ENCODE measurements around the gene MSANTD1.

The MSANTD1 gene

GRCh38 chr4:3267576-3268394 is 18.8 kb downstream of the MSANTD1 start:
- no peak for DNase-seq

DNA sequence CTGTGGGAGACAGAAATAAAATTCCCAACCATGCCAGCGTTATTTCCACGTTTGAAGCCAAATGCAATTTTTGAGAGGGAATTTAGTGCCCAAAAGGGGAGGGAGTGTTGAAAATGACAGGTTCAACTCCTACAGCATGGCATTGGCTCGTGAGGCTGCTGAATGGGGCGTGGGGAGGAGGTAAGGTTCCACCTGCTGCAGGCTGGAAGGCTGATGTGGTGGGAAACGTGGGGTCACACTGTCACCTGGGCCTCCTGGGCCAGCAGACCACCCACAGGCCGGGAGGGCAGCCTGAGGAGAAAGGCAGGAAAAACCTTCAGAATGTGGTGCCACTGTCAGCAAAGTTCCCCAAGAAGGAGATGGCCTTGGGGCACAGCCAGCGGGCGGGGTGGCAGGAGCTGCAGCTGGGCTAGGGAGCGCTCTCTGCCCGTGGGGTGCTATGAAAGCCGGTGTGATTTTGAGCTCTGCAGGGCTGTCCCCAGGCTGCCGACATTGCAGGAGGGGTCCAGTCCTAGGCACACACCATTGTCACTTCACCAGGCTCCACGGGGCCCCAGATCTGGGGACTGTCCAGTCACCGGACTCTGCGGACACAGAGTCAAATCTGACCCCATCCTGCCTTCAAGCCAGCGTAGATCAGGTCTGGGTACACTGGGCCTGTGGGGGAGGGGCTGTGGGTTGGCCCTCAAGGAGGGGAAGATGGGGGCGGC is 19.6 kb downstream of the MSANTD1 start:
- no peak for DNase-seq

DNA sequence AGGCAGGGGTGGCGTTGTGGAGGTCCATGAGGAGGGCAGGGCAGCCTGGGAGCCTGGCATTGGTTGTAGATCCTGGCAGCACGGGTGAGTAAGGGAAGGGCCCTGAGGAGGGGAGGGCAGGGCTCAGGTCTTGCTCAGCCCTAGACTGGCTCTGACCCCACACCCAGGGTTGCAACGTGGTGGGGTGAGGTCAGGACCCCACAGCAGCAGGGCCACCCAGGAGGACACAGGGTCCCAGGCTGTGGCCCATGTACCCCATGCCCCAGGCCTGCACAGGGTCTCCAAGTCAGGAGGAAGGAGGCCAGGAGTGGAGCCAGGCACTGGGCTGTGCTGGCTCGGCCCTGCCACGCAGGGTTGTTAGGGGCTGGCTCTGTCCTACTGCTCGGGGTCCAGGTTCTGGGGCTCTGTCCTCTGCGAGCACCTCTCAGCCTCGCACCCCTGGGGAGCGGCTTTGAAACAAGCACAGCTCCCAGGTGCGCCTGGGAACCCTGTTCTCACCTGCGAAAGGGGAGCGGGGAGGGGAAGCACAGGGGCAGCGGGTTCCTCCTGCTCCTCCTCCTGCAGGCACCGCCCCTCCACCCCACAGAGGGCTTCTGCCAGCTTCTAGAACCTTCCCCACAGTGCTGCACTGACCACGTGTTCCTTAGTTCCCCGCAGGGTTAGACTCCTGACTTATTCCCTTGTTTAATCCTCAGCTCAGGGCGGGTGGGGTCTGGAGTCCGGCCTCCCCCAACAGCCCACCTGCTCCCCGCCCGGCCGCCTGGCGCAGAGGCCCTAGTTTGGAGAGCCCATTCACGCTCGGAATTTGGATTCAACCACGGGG is 20.4 kb downstream of the MSANTD1 start:
- no peak for DNase-seq

DNA sequence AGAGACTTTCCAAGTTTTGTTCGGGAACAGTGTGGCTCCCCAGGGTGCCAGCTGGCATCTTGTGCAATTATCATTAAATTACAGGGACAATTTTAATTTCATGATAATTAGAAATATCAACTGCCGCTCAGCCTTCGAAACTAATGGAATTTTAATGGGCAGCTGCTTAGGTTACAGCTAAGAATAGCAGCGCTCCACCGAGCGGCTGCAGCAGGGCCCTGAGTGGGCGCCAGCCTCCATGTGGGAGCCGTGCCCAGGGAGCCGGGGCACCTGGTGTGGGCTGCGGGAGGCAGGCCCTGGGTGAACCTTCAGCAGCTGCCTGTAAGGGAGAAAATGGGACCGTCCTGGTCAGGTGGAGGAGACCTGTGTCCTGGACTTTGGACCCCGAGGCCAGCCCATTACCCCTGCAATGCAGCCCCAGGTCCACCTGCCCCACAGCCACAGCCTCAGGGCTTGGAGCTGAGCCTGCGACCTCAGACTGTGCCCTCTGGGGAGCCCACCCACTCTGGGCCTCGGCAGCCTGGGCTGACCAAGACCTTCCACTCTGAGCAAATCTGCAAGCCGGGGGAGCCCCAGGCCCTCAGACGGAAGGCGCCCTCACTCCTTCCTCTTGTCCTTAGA is 21.1 kb downstream of the MSANTD1 start:
- DNase-seq = no peak

GRCh38 chr4:3271131-3271530 is 22.2 kb downstream of the MSANTD1 start:
- no peak for DNase-seq

GRCh38 chr4:3276986-3277385 is 28.0 kb downstream of the MSANTD1 start:
- DNase-seq = no peak

DNA sequence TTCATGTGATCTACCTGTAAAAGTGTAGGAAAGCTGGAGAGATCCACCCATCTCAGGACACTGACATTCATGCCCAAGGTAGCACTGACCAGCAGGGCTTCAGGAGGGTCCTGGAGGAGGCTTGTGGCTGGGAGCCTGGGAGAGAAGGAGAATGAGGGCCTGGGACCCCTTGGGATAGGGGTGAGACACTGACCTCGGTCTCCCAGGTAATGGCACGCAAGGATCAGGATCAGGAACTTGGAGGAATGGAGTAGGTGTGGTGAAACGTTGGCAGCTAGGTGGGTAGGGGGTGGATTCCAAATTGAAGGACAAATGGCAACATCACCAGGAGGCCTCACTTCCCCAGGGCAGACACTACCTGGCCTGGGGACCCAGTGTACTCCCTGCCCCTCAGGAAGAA is 31.5 kb downstream of the MSANTD1 start:
- no peak for DNase-seq

- no peak for DNase-seq
Measured at GRCh38 chr4:3283483-3283882, 34.5 kb downstream of the MSANTD1 start.

- no peak for DNase-seq
Measured at GRCh38 chr4:3283916-3284315, 35.0 kb downstream of the MSANTD1 start.

GRCh38 chr4:3284734-3285557 is 36.0 kb downstream of the MSANTD1 start:
- no peak for DNase-seq

DNA sequence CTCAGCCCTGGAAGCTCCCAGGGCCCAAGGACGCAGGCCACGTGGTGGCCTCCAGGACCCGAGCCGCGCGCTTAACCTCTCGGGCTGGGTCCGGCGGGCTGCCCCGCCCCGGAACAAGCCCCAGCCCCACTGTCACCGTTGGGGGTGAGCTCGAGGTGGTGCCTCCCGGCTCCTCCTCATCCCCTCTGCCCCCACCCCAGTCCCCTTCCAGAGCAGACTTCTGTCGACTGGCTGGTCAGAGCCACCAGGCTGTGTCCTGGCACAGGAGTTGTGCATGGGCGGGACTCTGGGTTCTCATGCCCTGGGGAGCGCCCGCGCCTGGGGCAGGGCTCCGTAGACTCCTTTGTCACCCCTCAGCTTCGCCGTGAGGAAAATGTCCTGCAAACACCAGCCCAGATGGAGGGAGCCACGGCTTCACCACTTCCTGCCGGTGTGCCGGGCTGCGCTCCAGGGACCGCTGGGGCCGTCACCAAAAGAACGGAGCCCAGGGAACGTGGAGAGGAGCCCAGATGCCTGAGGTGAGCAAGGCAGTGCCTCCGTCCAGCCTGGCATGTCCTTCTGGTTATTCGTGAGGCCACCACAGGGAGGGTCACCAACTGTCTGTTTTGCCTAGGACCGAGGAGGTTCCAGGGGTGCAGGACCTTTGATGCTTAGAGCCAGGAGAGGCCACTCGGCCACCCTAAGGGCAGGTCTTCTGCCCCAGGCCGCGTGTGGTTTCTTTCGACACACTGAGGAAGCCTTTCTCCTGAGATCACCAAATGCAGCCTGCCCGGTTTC is 36.8 kb downstream of the MSANTD1 start:
- DNase-seq = no peak

- DNase-seq = no peak
Measured at GRCh38 chr4:3286335-3287175, 37.6 kb downstream of the MSANTD1 start.

DNA sequence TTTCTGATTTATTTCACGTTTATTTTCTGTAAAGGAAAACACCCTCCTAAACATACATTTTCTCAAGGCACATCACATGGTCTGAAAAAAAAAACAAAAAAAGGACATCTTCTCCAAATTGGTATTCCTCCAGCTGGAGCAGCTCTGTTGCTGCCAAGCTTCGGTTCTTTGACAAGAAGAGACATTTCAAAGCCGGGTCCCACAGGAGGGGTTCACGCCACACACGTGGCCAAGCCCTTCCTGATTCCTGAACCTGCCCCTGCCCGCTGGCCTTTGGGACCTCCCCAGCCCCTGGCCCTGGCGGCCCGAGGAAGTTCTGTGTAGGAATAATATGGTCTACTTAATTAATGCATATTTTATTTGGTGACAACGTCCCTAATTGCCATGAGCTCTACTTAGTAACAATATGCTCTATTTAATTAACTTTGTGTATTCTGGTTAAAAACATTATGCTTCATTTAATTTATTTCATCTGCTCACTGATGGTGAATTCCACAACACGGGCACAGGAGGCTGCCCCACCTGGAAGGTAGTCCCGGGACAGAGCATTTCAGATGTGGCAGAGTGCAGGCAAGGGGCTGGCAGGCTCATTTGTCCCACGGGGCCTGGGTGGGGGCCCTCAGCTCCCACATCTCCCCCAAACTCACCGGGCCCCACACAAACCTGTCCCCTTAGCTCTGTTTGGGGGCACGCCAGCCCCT is 38.5 kb downstream of the MSANTD1 start:
- DNase-seq = no peak

- no peak for DNase-seq
Measured at GRCh38 chr4:3287972-3288570, 39.1 kb downstream of the MSANTD1 start.

DNA sequence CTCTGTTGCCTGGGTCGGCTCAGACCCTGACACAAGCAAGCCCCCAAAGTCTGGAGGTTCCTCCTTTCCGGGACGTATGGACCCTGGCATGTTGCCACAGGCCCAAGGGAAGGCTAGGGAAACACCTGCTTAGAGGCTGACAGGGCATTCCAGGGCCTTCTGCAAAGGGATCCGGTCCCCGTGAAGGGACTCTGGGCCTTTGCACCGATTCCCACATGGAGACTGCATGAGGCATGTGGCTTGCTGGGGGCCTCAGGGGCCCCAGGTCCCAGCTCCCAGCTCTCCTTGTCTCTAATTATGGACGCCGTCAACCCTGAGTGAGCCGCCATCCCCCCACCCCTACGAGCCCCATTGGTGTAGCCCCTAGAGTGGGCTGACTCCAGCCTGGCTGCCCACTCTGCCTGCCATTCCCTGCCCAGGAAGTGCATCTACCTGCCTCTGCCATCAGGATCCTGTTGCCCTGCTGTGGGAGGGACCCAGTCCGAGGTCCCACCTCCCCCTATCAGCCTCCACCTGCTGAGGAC is 39.7 kb downstream of the MSANTD1 start:
- DNase-seq = no peak

- DNase-seq = no peak
Measured at GRCh38 chr4:3290476-3290875, 41.5 kb downstream of the MSANTD1 start.

DNA sequence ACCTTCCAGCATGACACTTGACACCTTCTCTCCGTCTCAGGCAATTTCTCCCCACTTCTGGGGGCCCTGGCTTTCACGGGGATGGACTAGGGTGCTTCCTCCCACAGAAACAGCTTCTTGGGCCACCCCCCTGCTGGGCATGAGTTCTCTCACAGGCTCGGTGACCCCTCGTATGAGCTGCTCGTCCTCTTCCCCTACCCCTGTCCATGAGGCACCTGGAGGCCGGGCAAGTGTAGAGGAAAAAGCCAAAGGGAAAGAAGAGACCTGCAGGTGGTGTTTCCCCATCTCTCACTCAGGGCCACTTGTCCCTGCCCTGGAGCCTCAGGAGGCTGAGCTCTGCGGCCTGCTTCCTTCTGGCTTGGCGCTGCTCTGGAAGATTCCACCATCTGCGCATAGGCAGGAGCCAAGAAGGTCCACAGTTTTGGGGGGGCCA is 41.9 kb downstream of the MSANTD1 start:
- no peak for DNase-seq

GRCh38 chr4:3291411-3291968 is 42.5 kb downstream of the MSANTD1 start:
- no peak for DNase-seq

Data from NCI-H345 (cell line).